Erythroblast (primary cell): ENCODE data around the gene PPP1R17.

Experiments used
- GATA1 ChIP-seq: IDR thresholded peaks from 2 replicates; pipeline ENCODE4 v1.6.1; 2011; ENCODE audit warnings: low read depth, mild to moderate bottlenecking, control low read depth, low read length, moderate library complexity
- POLR2A ChIP-seq: IDR thresholded peaks from 2 replicates; pipeline ENCODE4 v1.6.1; 2011; ENCODE audit warnings: mild to moderate bottlenecking, low read length

DNA sequence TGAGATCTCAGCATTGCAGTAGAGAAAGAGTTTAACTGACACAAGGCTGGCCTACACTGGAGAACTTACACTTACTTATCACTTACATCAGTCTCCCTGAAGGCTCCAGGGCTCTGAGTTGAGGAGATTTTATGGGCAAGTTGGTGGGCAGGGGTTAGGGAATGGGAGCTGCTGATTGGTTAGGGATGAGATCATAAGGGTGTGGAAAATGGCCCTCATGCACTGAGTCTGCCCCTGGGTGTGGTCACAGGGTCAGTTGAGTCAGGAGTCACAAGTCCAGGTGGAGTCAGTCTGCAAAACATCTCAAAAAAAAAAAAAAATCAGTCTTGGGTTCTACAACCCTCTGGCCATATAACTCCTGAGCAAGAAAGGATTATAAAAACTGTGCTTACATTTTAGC is 60.5 kb downstream of the PPP1R17 start:
- TF ChIP-seq POLR2A (no peak), GATA1 (no peak)
